NCI-H1436 treated with DMSO at 0.1 percent for 48 hours (cell line): ENCODE results near the gene ENTPD2.
"Not testable (repeated sequence)": the region's sequence is repeated elsewhere in the genome, so short reads cannot be mapped to it uniquely, and the experiment has no call there.

ENCODE experiments used
- DNase-seq: peaks from one replicate; lab custom pipeline; 2025; lab: John Stamatoyannopoulos, UW

Gene ENTPD2

DNA sequence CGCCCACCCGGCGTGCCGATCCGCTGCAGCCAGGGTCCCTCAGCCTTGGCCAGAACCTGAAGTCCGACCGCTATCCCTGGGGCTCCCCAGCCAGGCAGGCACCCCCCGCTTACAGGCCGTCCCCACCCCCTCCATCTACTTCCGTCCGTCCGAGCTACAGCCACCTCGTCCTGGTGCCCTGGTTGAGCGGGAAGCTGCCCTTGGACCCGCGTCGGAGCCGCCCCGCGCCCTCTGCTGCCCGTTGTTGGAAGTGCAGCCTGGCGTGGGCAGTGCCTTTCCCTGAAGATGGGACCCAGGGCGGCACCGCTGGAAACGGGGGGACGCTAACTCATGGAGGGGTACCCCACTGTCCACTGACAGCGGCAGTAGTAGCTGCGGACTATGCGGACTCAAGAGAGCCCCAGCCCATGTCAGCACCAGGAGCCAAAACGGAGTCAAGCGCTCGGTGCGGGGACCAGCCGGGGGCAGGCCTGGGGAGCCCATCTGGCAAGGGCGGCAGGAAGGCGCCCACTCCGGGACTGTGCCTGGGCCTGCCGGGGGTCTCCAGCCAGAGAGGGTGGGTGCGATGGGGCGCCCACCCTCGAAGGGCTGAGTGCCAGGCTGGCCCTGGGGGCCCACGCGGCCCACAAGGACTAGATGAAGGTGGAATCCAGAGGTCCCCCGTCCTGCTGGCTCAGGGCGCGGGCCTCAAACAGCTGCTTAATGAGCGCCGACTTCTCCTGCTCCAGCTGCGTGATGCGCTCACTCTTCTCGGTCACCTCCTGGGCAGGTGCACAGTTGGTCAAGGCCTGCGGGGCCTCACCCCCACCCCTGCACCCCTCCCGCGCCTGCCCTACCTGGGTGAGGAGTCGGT, 10.4 kb upstream of the ENTPD2 start:
- no peak for DNase-seq

DNA sequence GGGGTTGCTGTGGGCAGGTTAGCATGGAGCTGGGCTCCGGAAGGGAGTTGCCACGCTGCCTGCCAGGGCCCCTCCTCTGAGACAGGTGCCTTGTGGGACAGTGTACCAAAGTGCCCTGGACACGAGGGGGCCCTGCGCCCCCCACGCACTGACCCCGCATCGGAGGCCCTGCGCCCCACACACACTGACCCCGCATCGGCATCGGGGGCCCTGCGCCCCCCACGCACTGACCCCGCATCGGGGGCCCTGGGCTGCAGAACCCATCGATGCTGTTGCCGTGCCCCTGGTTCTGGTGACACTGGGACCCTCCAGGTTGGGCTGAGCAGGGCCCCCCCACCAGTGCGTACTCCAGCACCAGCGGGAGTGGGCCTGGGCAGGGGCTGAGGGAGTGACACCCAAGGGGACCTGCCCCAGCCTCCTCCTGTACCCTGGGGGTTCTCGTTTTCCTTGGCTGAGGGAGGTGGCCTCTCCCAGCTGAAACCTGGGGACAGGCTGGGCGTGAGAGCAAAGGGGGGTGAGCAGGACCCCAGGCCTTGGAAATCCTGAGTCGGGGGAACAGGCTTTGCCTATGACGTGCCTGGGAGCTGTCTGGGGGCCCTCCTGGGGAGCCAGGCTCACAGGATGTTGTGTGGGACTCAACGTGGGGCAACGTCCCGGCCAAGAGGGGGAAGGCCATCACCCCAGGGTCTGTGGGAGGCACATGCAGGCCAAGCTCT, 9.6 kb upstream of the ENTPD2 start:
- no peak for DNase-seq

DNA sequence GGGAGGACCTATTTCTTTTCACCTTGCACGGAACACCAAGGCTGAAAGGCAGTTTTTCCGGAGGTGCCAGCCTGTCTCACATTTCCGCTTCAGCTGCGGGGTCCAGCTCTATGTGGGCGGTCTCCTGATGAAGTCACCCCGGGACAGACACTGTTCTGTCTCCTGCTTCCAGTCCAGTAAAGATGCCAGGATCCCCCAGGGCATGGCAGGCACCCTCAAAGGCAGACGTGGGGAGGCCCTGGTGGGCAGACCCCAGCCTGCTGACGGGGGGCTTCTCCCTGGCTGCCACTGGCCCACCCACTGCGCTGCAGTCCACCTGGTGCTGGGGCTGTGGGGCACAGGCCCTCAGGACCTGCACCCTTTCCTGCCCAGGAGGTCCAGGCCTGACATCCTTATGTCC, 8.9 kb upstream of the ENTPD2 start:
- not testable (repeated sequence) for DNase-seq

DNA sequence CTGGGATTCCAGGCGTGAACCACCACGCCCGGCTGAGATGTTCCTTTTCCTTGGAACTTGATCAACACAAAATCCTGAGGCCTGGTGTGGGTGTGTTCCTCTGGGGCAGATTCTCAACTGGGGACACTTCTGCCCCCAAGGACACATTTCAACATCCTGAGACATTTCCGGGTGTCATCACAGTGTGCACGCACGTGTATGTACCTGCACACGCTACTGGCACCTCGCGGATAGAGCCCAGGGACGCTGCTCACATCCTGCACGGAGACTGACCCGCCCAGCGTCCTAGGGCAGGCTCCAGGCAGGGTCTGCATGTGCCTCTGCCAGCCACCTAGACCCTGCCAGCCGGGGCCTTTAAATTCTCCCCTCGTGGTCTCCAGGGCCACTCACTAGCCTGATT, 8.5 kb upstream of the ENTPD2 start:
- no peak for DNase-seq

DNA sequence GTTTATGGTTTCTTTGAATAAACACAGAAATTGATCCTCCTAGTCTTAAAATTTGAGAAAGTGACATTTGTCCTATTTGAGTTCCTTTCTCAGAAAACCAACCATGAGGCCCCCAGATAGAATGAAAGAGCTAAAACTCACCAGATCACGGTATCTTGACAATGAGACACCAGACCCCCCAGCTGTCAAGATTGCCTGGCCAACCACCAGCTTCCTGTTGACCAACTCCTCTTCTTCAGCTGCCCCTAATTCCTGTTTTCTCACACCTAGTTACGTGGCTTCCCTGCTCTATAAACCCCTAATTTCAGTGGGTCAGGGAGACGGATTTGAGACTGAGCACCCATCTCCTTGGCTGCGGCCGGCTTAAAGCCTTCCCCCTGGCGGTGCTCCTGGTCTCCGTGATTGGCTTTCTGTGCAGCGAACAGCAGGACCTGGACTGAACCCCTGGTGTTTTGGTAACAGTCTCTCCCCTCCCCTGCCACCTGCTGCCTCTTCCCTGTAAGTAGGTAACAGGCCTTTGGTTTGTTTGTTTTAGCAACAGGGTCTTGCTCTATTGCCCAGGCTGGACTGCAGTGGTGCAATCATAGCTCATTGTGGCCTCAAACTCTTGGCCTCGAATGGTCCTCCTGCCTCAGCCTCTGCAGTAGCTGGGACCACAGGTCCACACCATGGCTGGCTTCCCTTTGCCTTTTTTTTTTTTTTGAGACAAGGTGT, 4.8 kb upstream of the ENTPD2 start:
- DNase-seq: no peak

DNA sequence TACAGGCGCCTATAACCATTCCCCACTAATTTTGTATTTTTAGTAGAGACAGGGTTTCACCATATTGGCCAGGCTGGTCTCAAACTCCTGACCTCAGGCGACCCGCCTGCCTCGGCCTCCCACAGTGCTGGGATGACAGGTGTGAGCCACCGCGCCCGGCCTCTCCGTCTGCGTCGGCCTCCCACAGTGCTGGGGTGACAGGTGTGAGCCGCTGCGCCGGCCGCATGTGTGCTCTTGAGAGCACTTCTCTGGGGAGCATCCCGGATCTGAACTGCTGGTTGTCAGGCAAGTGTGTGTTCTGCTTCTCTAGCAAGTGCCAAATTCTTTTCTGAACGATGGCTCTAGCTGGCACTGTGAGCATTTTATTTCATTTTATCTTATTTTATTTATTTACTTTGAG, 3.7 kb upstream of the ENTPD2 start:
- DNase-seq: no peak

DNA sequence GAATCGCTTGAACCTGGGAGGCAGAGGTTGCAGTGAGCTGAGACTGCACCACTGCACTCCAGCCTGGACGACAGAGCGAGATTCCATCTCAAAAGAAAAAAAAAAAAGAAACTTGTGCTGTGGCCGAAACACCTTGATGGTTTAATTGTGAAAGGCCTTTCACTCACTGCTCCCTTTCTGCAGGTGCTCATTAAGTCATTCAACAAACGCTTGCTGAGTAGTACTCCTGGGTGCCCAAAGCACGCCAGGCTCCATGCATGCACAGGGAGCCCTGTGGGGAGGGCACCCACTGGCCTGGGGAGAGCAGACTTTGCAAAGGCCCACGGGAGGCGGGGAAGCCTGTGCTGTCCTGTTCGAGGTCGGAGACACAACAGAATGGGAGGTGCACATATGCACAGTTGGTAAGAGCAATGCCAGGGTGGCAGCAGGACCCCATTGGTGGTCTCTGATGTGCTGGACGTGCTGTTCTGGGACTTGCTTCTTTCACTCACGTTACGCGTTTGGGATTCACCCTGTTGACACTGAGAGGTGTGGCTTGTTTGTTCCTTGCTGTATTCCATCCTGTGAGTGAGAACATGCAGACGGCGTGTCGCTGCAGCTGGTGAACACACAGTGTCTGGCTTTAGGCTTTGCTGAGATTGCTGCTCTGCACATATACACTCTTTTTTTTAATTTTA, 3.0 kb upstream of the ENTPD2 start:
- no peak for DNase-seq

DNA sequence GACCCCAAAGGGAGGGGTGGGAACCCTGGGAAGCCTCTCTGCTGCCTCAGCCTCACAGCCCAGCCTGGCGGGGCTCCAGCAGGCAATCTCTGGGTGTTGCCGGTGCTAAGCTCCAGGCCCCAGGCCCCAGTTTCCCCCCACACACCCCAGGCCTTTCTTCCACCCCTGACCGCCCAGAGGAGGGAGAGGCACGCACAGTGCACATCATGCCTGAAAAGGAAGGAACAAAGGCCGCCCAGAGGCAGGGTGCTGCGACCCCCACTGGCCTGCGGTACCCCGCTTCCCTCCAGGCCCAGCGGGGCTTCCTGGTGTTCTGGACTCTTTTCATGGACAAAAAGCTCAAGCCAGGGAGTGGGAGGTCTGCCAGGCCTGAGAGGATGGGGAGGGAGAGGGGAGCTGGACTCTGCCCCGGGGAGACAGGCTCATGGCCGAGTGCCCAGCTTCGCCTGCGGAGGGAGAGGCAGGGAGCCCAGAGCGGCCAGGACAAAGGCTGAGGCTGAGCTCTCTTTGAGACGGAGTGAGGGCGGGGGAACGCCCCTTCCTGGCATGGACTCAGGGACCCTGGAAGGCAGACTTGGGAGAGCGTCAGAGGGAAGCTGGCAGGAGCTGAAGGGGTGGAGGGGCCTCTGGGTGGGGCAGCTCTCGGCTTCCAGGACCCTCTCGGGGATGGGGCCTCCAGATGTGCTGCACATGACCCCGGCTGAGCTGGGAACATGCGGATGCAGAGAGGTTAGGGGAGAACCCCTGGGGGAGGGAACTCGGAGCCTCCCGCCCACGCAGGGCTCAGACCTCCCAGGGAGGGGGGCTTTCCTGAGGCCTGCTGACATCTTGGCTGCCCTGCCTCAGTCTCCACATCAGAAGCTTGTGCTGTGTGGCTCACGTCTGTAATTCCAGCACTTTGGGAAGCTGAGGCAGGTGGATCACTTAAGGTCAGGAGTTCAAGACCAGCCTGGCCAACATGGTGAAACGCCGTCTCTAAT, 1.8 kb upstream of the ENTPD2 start:
- no peak for DNase-seq

DNA sequence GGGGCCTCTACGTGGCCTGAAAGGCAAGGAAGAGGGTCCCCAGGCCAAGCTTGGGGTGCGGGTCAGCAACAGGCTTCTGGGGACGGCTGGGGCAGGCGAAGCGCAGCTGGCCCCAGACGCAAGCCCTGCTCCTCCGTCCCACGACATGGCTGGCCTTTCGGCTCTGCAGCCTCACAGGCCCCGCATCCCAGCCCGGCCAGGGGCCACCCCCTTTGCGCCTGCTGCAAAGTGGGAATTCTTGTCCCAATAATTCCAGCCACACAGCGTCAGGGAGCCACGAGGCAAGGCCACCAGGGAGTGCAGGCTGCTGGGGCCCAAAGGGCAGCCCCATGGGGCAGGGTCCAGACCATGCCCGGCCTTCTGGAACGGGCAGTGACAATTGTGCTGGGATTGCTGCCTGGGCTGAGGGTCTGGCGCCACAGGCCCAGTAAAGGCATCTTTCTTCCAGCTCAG, 1.1 kb upstream of the ENTPD2 start:
- no peak for DNase-seq

DNA sequence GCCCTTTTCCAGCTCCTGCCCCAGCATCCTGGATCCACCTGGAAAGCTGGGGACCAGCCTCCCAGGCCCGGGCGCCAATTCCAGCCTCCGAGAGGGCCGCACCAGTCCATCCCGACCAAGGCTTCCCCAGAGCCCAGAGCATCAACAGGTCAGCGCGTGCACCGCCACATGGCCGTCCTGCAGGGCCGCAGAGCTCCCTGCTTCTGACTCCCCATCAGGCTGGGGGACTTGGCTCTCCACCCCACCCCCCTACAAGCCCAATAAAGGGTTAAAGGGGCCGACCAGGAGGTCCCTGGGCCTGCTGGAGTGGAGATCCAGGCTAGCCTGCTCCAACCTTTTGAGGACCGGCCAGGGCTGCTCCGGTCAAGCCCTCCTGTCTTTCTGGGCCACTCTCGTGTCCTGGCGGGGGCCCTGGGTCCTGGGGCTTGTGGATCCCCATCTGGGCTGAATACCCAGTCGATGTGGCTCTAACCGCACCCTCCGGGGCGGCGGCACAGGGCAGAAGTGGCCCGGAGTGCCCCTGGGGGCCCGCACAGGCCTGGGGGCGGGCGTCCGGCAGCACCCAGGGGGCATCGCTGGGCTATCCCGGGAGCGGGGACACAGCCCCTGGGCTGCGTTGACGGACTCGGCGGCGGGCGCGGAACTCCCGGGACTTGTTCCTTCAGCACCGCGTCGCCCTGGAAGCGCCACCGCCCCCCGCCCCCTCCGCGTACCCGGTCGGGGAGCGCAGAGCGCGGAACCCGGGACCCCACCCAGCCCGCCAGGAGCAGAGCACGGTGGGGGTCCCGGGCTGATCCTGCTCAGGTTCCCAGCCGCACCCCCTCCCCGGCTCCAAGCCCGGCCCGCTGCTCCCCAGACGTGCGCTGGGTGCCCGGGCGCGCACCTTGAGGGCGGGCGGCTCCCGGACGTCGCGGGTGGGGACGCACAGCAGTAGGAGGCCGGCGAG, 590 bp downstream of the ENTPD2 start:
- DNase-seq: no peak

DNA sequence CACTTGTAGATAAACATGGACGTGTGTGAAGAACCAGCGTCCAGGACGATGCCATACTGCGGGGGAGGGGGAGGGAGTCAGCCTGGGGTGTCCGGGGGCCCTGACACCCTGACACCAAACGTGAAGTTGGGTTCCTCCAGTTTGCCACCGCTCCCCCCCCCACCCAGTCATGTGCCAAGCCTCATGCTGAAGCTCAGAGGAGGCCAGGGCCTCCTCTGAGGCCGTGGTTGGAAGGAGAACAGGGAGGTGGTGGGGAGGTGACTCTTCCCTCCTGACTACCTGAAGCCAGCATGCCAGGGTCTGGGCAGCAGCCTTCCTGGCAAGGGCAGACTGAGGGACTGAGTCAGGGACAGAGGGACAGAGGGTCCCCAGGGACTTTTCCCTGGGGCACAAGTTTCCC, 1.6 kb downstream of the ENTPD2 start:
- DNase-seq: no peak

DNA sequence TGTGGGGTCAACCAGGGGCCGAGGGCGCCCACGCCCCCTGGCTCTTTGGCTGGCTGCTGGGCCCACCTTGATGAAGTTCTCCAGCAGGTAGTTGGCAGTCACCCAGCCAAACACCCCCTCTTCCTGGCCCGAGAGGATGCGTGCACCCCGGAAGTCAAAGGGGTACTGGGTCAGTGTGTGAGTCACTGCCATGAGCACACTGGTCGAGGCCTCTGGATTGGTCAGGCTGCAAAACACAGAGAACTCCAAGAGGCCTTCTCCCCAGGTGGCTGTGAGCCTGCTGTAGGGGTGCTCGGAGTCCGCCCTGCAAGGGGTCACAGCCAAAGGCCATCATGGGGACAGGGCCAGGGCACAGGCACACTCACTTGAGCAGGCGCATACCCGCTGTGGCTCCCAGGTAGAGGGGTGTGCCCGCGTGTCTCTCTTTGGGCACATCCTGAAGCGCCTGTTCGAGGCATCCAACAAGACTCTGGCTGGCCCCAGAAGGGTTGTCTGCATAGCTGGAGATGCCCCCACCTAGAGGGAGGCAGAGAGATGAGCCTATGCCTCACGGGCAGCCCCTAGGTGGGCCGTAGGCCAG, 2.6 kb downstream of the ENTPD2 start:
- no peak for DNase-seq

DNA sequence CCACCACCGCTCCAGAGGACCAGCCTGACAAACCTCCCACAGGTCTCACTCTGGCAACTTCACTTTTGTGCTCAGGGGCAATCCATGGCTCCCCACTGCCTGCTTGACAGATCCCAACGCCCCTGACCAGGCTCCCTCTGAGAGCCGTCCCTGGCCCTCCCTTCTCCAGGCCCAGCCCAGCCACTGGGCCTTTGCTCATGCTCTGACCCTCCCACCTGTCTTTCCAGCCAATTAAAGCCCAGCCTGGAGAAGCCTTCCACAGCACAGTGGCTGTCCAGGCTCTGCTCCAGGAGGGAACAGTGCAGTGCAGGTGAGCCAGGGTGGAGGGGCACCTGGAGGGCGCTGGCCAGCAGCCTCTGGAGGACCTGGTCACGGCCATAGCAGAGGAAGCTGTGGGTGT, 3.3 kb downstream of the ENTPD2 start:
- no peak for DNase-seq

DNA sequence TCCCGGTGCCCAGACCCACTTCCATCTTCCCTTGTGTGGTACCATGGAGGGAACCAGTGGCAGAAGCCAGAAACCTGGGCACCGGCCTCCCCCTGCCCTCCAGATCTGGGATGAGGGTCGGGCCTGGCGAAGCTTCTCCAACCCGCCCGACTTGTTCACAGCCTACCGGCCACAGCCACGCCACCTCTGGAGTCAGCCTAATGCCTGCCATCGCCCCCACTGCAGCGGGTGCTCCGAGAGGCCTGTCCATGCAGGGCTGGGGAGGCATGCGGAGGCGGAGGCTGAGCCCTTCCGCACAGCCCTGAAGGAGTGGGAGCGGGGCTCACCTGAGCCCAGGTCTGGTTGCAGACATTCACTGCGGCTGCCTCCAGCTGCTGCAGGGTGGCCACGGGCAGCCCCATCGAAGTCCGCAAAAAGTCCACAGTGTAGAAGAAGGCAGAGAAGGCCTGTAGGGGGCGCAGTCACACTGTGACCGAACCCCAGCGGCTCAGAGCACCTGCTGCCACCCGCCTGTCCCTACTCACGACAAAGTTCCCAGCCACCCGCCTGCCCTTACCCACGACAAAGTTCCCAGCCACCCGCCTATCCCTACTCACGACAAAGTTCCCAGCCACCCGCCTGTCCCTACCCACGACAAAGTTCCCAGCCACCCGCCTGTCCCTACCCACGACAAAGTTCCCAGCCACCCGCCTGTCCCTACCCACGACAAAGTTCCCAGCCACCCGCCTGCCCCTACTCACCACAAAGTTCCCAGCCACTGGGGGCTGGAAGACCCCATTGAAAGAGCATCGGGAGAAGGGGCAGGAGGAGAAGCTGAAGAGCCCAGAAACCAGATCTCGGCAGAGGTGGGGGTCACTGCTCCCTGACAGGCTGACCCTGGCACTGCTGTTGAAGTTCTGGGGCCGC, 4.1 kb downstream of the ENTPD2 start:
- no peak for DNase-seq

DNA sequence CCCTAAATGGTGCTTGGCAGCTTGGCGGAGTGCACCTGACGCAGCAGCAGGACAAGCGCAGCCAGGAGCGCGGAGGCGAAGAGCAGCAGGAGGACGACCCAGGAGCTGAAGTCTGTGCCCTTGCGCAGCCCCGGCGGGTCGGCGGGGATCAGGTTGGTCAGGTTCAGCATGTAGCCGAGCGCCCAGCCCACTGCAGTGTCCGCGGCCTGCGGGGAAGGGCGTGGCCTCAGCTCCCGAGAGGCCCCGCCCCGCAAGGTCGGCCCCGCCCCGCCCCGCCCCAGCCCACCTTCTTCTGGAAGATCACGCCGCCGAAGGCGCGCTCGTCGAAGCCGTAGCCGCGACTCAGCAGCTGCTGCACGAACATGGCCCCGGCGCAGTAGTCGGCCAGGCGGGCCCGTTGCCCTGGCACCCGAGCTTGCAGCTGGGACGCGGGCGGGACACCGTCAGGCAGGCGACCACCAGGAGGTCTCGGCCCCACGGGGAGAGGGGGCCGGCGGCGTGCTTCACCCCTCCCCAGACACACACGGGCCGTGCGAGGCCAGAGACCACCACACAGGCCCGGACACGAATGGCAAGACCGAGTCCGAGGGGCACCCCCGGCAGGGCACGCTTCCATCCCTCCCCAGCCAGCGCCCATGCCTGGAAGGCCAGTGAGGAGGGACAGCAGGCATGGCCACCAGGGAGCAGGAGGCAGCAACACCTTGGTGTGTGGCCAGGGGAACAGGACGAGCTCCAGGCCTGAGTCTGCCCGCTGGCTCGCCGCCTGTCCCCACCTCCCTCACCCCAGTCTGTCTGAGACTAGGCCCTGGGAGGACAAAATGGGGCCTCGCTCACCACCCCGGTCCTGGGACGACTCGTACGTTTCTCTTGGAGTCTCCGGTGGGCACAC, 5.0 kb downstream of the ENTPD2 start:
- DNase-seq: no peak

DNA sequence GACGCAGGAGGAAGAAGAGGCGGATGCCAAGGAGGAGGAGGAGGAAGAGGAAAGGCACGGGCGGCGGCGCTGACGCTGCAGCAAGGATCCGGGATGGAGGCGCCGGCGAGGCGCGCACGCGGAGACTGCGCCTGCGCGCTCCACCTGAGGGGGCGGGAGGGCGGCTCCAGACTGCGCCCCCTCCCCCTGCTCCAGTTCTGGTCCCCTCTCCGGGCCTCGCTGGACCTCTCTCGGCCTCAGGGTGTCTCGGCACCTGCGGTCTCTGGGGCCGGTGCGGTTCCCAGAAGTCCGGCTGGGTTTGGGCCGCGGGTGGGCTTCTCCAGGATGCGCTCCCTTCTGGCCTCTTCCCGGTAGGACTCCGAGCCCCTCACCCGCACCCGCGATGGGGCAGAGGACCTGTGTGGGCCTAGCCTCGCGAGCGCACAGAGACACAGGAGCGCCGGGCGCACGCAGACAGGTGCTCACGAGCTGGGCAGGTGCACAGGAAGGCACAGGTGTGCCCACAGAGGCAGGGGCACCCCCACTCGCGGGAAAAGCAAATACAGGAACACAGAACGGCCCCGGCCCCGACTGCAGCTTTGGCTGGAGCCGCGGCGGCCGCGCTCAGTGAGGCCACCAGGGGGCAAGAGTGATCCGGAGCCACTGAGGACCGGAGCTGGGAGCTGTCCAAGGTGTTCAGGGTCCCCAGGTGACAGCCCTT, 7.6 kb downstream of the ENTPD2 start, which contains the start of gene NPDC1:
Gene NPDC1 (minus strand): TSS at position 90 of the 700 bp plus-strand sequence. CDS start 188 bp downstream, outside the sequence.
- DNase-seq: no peak
